Caco-2 (cell line): ENCODE results near the gene HSPG2. TPM values are rescaled to one million over a fixed set of nuclear protein-coding genes. Genes with fewer than 3 reads are reported as not detected.
"Not testable (repeated sequence)": the region's sequence is repeated elsewhere in the genome, so short reads cannot be mapped to it uniquely, and the experiment has no call there.

Experiments
- BruUV-seq: library from RNA; stranded (reverse); fragments of 400-500 nt; replicated peaks from 2 replicates; lab custom pipeline; 2021; lab: Mats Ljungman, UMichigan
- CTCF ChIA-PET: fragments of 300-600 bp; sonication (Branson Sonifier 250); formaldehyde crosslinking; loops from one replicate; lab custom pipeline; 2022; ENCODE audit warnings: antibody characterized with exemption; lab: Charles Lee
- POLR2A ChIA-PET: fragments of 300-600 bp; sonication (Branson Sonifier 250); formaldehyde crosslinking; loops from one replicate; lab custom pipeline; 2022; ENCODE audit warnings: antibody characterized with exemption; lab: Charles Lee
- DNase-seq, 2 experiments: peaks; one replicate each; pipeline versions ENCODE4 v3.0.0 to v3.0.0-alpha.2; 2020 to 2022
- H3K27me3 ChIP-seq: replicated peaks from 2 replicates; pipeline ENCODE4 v1.6.0; 2011; ENCODE audit warnings: low read length; ENCODE audit not compliant: control insufficient read depth, insufficient read depth
- H3K36me3 ChIP-seq: 2 replicates; pipeline ENCODE4 v1.5.1; 2011; ENCODE audit warnings: low read length; ENCODE audit not compliant: control insufficient read depth, insufficient read depth
- H3K4me1 ChIP-seq: fragments of 250-450 bp; sonication (Bioruptor Pico); 2 replicates; pipeline ENCODE4 v1.5.1; 2020; ENCODE audit warnings: mild to moderate bottlenecking
- H3K4me3 ChIP-seq: 2 replicates; pipeline ENCODE4 v1.5.1; 2011; ENCODE audit warnings: low read depth, mild to moderate bottlenecking, control low read depth, low read length
- H3K9me3 ChIP-seq: fragments of 250-450 bp; sonication (Bioruptor Pico); 2 replicates; pipeline ENCODE4 v1.5.1; 2020; ENCODE audit warnings: mild to moderate bottlenecking, moderate library complexity
- H3K27ac Mint-ChIP-seq: one replicate; pipeline ENCODE4 v1.8.0; 2022; ENCODE audit warnings: mixed read lengths; ENCODE audit not compliant: unreplicated experiment
- H3K27me3 Mint-ChIP-seq: one replicate; pipeline ENCODE4 v1.8.0; 2022; ENCODE audit warnings: mixed read lengths; ENCODE audit not compliant: insufficient read depth, unreplicated experiment
- H3K36me3 Mint-ChIP-seq: one replicate; pipeline ENCODE4 v1.8.0; 2022; ENCODE audit warnings: mild to moderate bottlenecking, mixed read lengths; ENCODE audit not compliant: insufficient read depth, unreplicated experiment
- H3K4me1 Mint-ChIP-seq: one replicate; pipeline ENCODE4 v1.8.0; 2022; ENCODE audit warnings: low read depth, mixed read lengths; ENCODE audit not compliant: unreplicated experiment
- H3K4me3 Mint-ChIP-seq: one replicate; pipeline ENCODE4 v1.8.0; 2022; ENCODE audit warnings: mild to moderate bottlenecking, moderate library complexity, mixed read lengths; ENCODE audit not compliant: unreplicated experiment
- H3K9me3 Mint-ChIP-seq: one replicate; pipeline ENCODE4 v1.8.0; 2022; ENCODE audit warnings: mixed read lengths; ENCODE audit not compliant: unreplicated experiment
- CTCF ChIP-seq, 2 experiments: fragments of 200-600 bp in 1 of 2; IDR thresholded peaks; 1 replicate in 1 of 2; 2 replicates in 1 of 2; pipeline versions ENCODE4 v1.5.1 to v1.8.0; 2011 to 2022; ENCODE audit warnings: antibody characterized with exemption in 1 of 2, control low read depth in 1 of 2, inconsistent platforms in 1 of 2, low read depth in 1 of 2, low read length in 1 of 2, mild to moderate bottlenecking in 1 of 2, moderate library complexity in 1 of 2; ENCODE audit not compliant: insufficient read depth in 1 of 2, severe bottlenecking in 1 of 2, unreplicated experiment in 1 of 2
- intact Hi-C: fragments of 100-400 bp; cut with micrococcal nuclease; formaldehyde crosslinking; loops from one replicate; pipeline ENCODE4 v1.10.0; 2022; ENCODE audit not compliant: unreplicated experiment
- total RNA-seq: library from RNA; stranded (reverse); gene quantifications from 2 replicates; pipeline ENCODE4 v1.2.3, GENCODE V29; 2022

Gene HSPG2
- total RNA-seq, 1 experiment from 2014 or later, result 237 TPM

GRCh38 chr1:21921100-21921875 lies 15.8 kb downstream of the HSPG2 start:
- Mint-ChIP-seq H3K27me3 (no peaks in the 10 kb centered on the region), H3K4me3 (peak overlapping the region; percentile 71), H3K27ac (peak overlapping the region; percentile 95), H3K4me1 (peaks cover 44% of the 10 kb centered on the region), H3K9me3 (no peaks in the 10 kb centered on the region), H3K36me3 (peaks cover 64% of the 10 kb centered on the region)
- Histone ChIP-seq H3K9me3 (no peaks in the 10 kb centered on the region), H3K27me3 (no peaks in the 10 kb centered on the region), H3K4me3 (no peak overlapping the region), H3K4me1 (peaks cover 77% of the 10 kb centered on the region), H3K36me3 (no peaks in the 10 kb centered on the region)
- no peak for TF ChIP-seq CTCF (IDR thresholded peaks at IDR 0.05; ENCODE audit: insufficient read depth in 1 of 2, low read depth in 1 of 2, low read length in 1 of 2, severe bottlenecking in 1 of 2, unreplicated experiment in 1 of 2)
- ChIA-PET CTCF (interaction anchor here (1.1 kb wide), 1 partner anchor 102 kb away, joined by 3 read pairs; no protein-coding TSS in a partner anchor), POLR2A (interaction anchor here (1.3 to 2.3 kb wide), 4 partner anchors 10 to 140 kb away, joined by 4 to 23 read pairs (median 12); partner anchors contain the start of gene HSPG2)
- peak; percentile 75 to 79 for DNase-seq
- BruUV-seq, result no TSS peak
- intact Hi-C loops, result loop anchor here (5.0 kb wide), 1 partner anchor 41 kb away; no protein-coding TSS in a partner anchor

- H3K4me1 ChIP-seq, result peaks cover 71% of the 10 kb centered on the region
- H3K9me3 Mint-ChIP-seq, result no peaks in the 10 kb centered on the region
- H3K27ac Mint-ChIP-seq, result peak overlapping the region; percentile 95
- POLR2A ChIA-PET, result no interaction called here
- TF ChIP-seq CTCF (IDR thresholded peaks at IDR 0.05; ENCODE audit: insufficient read depth in 1 of 2, low read depth in 1 of 2, low read length in 1 of 2, severe bottlenecking in 1 of 2, unreplicated experiment in 1 of 2), result no peak
- H3K4me3 ChIP-seq, result no peak overlapping the region
- H3K4me1 Mint-ChIP-seq, result peaks cover 41% of the 10 kb centered on the region
- H3K36me3 ChIP-seq, result no peaks in the 10 kb centered on the region; the same call in 1 of the 2 replicates
- no peak for DNase-seq
- no TSS peak for BruUV-seq
- no peak overlapping the region for H3K4me3 Mint-ChIP-seq
- H3K9me3 ChIP-seq, result no peaks in the 10 kb centered on the region
- intact Hi-C loops, result no loop called here
- H3K27me3 ChIP-seq, result no peaks in the 10 kb centered on the region
- H3K36me3 Mint-ChIP-seq, result peaks cover 71% of the 10 kb centered on the region
- CTCF ChIA-PET, result no interaction called here
- H3K27me3 Mint-ChIP-seq, result no peaks in the 10 kb centered on the region
Observed at GRCh38 chr1:21919520-21919919, 17.6 kb downstream of the HSPG2 start.

- H3K9me3 Mint-ChIP-seq, BruUV-seq, H3K27me3 Mint-ChIP-seq, CTCF ChIA-PET, DNase-seq, H3K36me3 ChIP-seq, H3K9me3 ChIP-seq, H3K27me3 ChIP-seq, H3K4me3 Mint-ChIP-seq, H3K27ac Mint-ChIP-seq, H3K4me3 ChIP-seq, POLR2A ChIA-PET, intact Hi-C loops: not testable (repeated sequence)
- Mint-ChIP-seq H3K36me3 (peaks cover 56% of the 10 kb centered on the region), H3K4me1 (peaks cover 35% of the 10 kb centered on the region)
- peaks cover 69% of the 10 kb centered on the region for H3K4me1 ChIP-seq
Observed at GRCh38 chr1:21917239-21917631, 19.9 kb downstream of the HSPG2 start.
